K562 (cell line): ENCODE measurements around the gene LUC7L.

Source experiments
- HBP1 ChIP-seq: fragments of 450-650 bp; formaldehyde crosslinking; IDR thresholded peaks from 2 replicates; pipeline ENCODE4 v1.4.0; 2022; ENCODE audit warnings: missing genetic modification characterization
- MAZ ChIP-seq, 2 experiments: fragments of 450-650 bp in 1 of 2; sonication (generic) in 1 of 2; formaldehyde crosslinking; IDR thresholded peaks in 1 of 2; conservative IDR thresholded peaks in 1 of 2; 2 replicates each; pipeline versions ENCODE4 v1.4.0 to v1.5.0; 2020; ENCODE audit warnings: mild to moderate bottlenecking in 1 of 2, missing genetic modification reagents in 1 of 2
- NR3C1 ChIP-seq: sonication (generic); formaldehyde crosslinking; IDR thresholded peaks from 2 replicates; pipeline ENCODE4 v1.8.1; 2022; ENCODE audit warnings: missing genetic modification reagents
- POLR2AphosphoS2 ChIP-seq: IDR thresholded peaks from 2 replicates; pipeline ENCODE4 v1.6.1; 2012; ENCODE audit warnings: low read length, improper control_type of control experiment
- RAD21 ChIP-seq, 2 experiments: fragments of 250-450 bp in 1 of 2; fragments of 450-650 bp in 1 of 2; sonication (Bioruptor Pico) in 1 of 2; formaldehyde crosslinking in 1 of 2; IDR thresholded peaks in 1 of 2; conservative IDR thresholded peaks in 1 of 2; 2 replicates each; pipeline versions ENCODE4 v1.4.0 to v1.8.0; 2020 to 2022; ENCODE audit warnings: mild to moderate bottlenecking in 2 of 2, moderate library complexity in 1 of 2

GRCh38 chr16:265711-266110 lies 36.5 kb upstream of the LUC7L start:
- no peak for TF ChIP-seq POLR2AphosphoS2
- no peak for TF ChIP-seq NR3C1 (CRISPR knock-in tag)
- no peak for TF ChIP-seq HBP1 (CRISPR knock-in tag)
- TF ChIP-seq RAD21 (CRISPR knock-in tag; conservative IDR thresholded peaks at IDR 0.05 in 1 of 2, IDR thresholded peaks at IDR 0.05 in 1 of 2), result no peak
- TF ChIP-seq MAZ (CRISPR knock-in tag; conservative IDR thresholded peaks at IDR 0.05 in 1 of 2, IDR thresholded peaks at IDR 0.05 in 1 of 2), result no peak
